Peyer's patch (tissue), 4 donors: ENCODE results near the gene CD72.
"Not testable (repeated sequence)": the region's sequence is repeated elsewhere in the genome, so short reads cannot be mapped to it uniquely, and the experiment has no call there.

ENCODE experiments used
- POLR2A ChIP-seq, 2 donors: fragments of 450-650 bp; IDR thresholded peaks; one replicate each; pipeline ENCODE4 v1.5.1; 2017; ENCODE audit warnings: antibody characterized with exemption in 2 of 2, mild to moderate bottlenecking in 2 of 2, moderate library complexity in 2 of 2
- TF ChIP-seq, protein P1 (sequence below), 6 experiments: fragments of 450-650 bp in 4 of 6; fragments of 200-600 bp in 2 of 6; sonication (generic) in 1 of 6; IDR thresholded peaks; one replicate each; pipeline ENCODE4 v1.5.1; 2017 to 2019; ENCODE audit warnings: antibody characterized with exemption in 6 of 6, mild to moderate bottlenecking in 3 of 6, moderate library complexity in 1 of 6

DNA sequence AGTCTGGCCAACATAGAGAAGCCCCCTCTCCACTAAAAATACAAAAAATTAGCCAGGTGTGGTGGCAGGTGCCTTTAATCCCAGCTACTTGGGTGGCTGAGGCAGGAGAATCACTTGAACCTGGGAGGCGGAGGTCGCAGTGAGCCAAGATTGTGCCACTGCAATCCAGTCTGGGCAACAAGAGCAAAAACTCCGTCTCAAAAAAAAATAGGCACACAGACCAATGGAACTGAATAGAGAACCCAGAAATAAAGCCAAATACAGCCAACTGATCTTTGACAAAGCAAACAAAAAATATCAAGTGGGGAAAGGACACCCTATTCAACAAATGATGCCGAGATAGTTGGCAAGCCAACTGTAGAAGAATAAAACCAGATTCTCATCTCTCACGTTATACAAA is 29.7 kb downstream of the CD72 start:
- TF ChIP-seq, protein P1, sequence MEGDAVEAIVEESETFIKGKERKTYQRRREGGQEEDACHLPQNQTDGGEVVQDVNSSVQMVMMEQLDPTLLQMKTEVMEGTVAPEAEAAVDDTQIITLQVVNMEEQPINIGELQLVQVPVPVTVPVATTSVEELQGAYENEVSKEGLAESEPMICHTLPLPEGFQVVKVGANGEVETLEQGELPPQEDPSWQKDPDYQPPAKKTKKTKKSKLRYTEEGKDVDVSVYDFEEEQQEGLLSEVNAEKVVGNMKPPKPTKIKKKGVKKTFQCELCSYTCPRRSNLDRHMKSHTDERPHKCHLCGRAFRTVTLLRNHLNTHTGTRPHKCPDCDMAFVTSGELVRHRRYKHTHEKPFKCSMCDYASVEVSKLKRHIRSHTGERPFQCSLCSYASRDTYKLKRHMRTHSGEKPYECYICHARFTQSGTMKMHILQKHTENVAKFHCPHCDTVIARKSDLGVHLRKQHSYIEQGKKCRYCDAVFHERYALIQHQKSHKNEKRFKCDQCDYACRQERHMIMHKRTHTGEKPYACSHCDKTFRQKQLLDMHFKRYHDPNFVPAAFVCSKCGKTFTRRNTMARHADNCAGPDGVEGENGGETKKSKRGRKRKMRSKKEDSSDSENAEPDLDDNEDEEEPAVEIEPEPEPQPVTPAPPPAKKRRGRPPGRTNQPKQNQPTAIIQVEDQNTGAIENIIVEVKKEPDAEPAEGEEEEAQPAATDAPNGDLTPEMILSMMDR (IDR thresholded peaks at IDR 0.05), result not testable (repeated sequence)
- not testable (repeated sequence) for TF ChIP-seq POLR2A (IDR thresholded peaks at IDR 0.05)
